ENCODE measurements around the gene CAPRIN2. TPM values are rescaled to one million over a fixed set of nuclear protein-coding genes. Genes with fewer than 3 reads are reported as not detected.

CAPRIN2 gene
- total RNA-seq, 1 donor from 2014 or later, result 28.9 TPM

- no peak for TF ChIP-seq CTCF (conservative IDR thresholded peaks at IDR 0.05)
- Mint-ChIP-seq H3K4me1 (peaks cover 41% of the 10 kb centered on the region), H3K27ac (ENCODE audit: unreplicated experiment) (no peak overlapping the region), H3K4me3 (peak overlapping the region; percentile 95), H3K36me3 (ENCODE audit: low read depth) (no peaks in the 10 kb centered on the region), H3K9me3 (no peaks in the 10 kb centered on the region), H3K27me3 (ENCODE audit: low read depth) (no peaks in the 10 kb centered on the region)
- DNase-seq (ENCODE audit: low read depth, low spot score), result no peak
These were observed 884 bp downstream of the CAPRIN2 start for GRCh38 chr12:30753751-30754382.

- Mint-ChIP-seq H3K4me1 (peaks cover 41% of the 10 kb centered on the region), H3K27me3 (ENCODE audit: low read depth) (no peaks in the 10 kb centered on the region), H3K36me3 (ENCODE audit: low read depth) (no peaks in the 10 kb centered on the region), H3K9me3 (no peaks in the 10 kb centered on the region), H3K4me3 (peak overlapping the region; percentile 95), H3K27ac (ENCODE audit: unreplicated experiment) (no peak overlapping the region)
- DNase-seq (ENCODE audit: low read depth, low spot score), result peak; percentile 21
- peak; percentile 60 for TF ChIP-seq CTCF (conservative IDR thresholded peaks at IDR 0.05)
These were observed 1.5 kb downstream of the CAPRIN2 start for GRCh38 chr12:30753233-30753632.

GRCh38 chr12:30752255-30752654 lies 2.5 kb downstream of the CAPRIN2 start:
- Mint-ChIP-seq H3K27me3 (ENCODE audit: low read depth) (no peaks in the 10 kb centered on the region), H3K4me3 (no peak overlapping the region), H3K27ac (ENCODE audit: unreplicated experiment) (no peak overlapping the region), H3K36me3 (ENCODE audit: low read depth) (peaks cover 7% of the 10 kb centered on the region), H3K4me1 (peaks cover 41% of the 10 kb centered on the region), H3K9me3 (peaks cover 2% of the 10 kb centered on the region)
- TF ChIP-seq CTCF (conservative IDR thresholded peaks at IDR 0.05), result no peak
- DNase-seq (ENCODE audit: low read depth, low spot score), result no peak

- Mint-ChIP-seq H3K9me3 (peaks cover 4% of the 10 kb centered on the region), H3K4me3 (no peak overlapping the region), H3K36me3 (ENCODE audit: low read depth) (peaks cover 18% of the 10 kb centered on the region), H3K4me1 (peaks cover 22% of the 10 kb centered on the region), H3K27ac (ENCODE audit: unreplicated experiment) (no peak overlapping the region), H3K27me3 (ENCODE audit: low read depth) (no peaks in the 10 kb centered on the region)
- DNase-seq (ENCODE audit: low read depth, low spot score), result no peak
- no peak for TF ChIP-seq CTCF (conservative IDR thresholded peaks at IDR 0.05)
These were observed 6.6 kb downstream of the CAPRIN2 start for GRCh38 chr12:30748147-30748546.

GRCh38 chr12:30746190-30746589 lies 8.6 kb downstream of the CAPRIN2 start:
- no peak overlapping the region for H3K4me3 Mint-ChIP-seq
- H3K9me3 Mint-ChIP-seq, result peaks cover 4% of the 10 kb centered on the region
- H3K27me3 Mint-ChIP-seq (ENCODE audit: low read depth), result no peaks in the 10 kb centered on the region
- H3K27ac Mint-ChIP-seq (ENCODE audit: unreplicated experiment), result no peak overlapping the region
- peaks cover 13% of the 10 kb centered on the region for H3K4me1 Mint-ChIP-seq
- TF ChIP-seq CTCF (conservative IDR thresholded peaks at IDR 0.05), result no peak
- H3K36me3 Mint-ChIP-seq (ENCODE audit: low read depth), result peaks cover 18% of the 10 kb centered on the region
- DNase-seq (ENCODE audit: low read depth, low spot score), result no peak
